ENCODE data around the gene GDF9.
A peak's percentile ranks its signal among the peaks of the same experiment; 100 is the strongest.

Gene GDF9

GRCh38 chr5:132816083-132816482, 50.2 kb downstream of the GDF9 start:
- DNase-seq: no peak

GRCh38 chr5:132815454-132815853, 50.8 kb downstream of the GDF9 start:
- DNase-seq: no peak

- no peak for DNase-seq
Observed at GRCh38 chr5:132814503-132815294, 51.6 kb downstream of the GDF9 start.

- DNase-seq: no peak
Observed at GRCh38 chr5:132813599-132814502, 52.4 kb downstream of the GDF9 start.

- DNase-seq: peak; percentile 36
Observed at GRCh38 chr5:132812781-132813598, 53.3 kb downstream of the GDF9 start, which contains the start of gene SOWAHA. TSS of gene SOWAHA (plus strand) at chr5:132813302. CDS start at chr5:132813622, 320 bp downstream.

- no peak for DNase-seq
Observed at GRCh38 chr5:132812123-132812765, 54.0 kb downstream of the GDF9 start.

Data from NCI-H1105 (cell line).